Kidney (tissue), 14 donors: ENCODE measurements around the gene RFTN2. TPM values are rescaled to one million over a fixed set of nuclear protein-coding genes. Genes with fewer than 3 reads are reported as not detected.

Experiments
- DNase-seq, 5 donors: peaks; one replicate each; pipeline ENCODE4 v3.0.0-alpha.2; 2013 to 2020
- FAIRE-seq: peaks from 2 replicates; lab custom pipeline; 2012; peaks lifted over from hg19 to GRCh38; lab: Jason Lieb, UNC
- H3K27ac ChIP-seq, 2 donors: one replicate each; pipeline ENCODE4 v1.7.0; 2013; ENCODE audit warnings: low read depth in 2 of 2, low read length in 2 of 2, inconsistent platforms in 1 of 2
- H3K27me3 ChIP-seq: one replicate; pipeline ENCODE4 v1.7.1; 2013; ENCODE audit warnings: low read length, inconsistent platforms; ENCODE audit not compliant: control insufficient read depth, insufficient read depth
- H3K36me3 ChIP-seq, 3 donors: one replicate each; pipeline versions ENCODE4 v1.7.0 to v1.7.1; 2013; ENCODE audit warnings: low read length in 3 of 3, control low read depth in 1 of 3, inconsistent platforms in 1 of 3; ENCODE audit not compliant: insufficient read depth in 3 of 3, control insufficient read depth in 2 of 3
- H3K4me1 ChIP-seq, 3 donors: one replicate each; pipeline versions ENCODE4 v1.7.0 to v1.7.1; 2013; ENCODE audit warnings: low read length in 3 of 3, inconsistent platforms in 1 of 3, low read depth in 1 of 3; ENCODE audit not compliant: control insufficient read depth in 2 of 3, insufficient read depth in 2 of 3
- H3K4me3 ChIP-seq, 3 donors: one replicate each; pipeline versions ENCODE4 v1.7.0 to v1.8.1; 2013; ENCODE audit warnings: low read length in 3 of 3, control low read depth in 1 of 3, inconsistent platforms in 1 of 3
- H3K9ac ChIP-seq, 3 donors: one replicate each; pipeline versions ENCODE4 v1.7.0 to v1.7.1; 2013; ENCODE audit warnings: low read length in 3 of 3, control low read depth in 1 of 3, inconsistent platforms in 1 of 3
- H3K9me3 ChIP-seq, 3 donors: one replicate each; pipeline versions ENCODE4 v1.7.0 to v1.7.1; 2013; ENCODE audit warnings: low read length in 3 of 3, control low read depth in 1 of 3, inconsistent platforms in 1 of 3; ENCODE audit not compliant: control insufficient read depth in 2 of 3, insufficient read depth in 1 of 3
- CTCF ChIP-seq: IDR thresholded peaks from 3 replicates; pipeline ENCODE4 v1.5.1; 2012; ENCODE audit warnings: mild to moderate bottlenecking, moderate library complexity, borderline replicate concordance; ENCODE audit not compliant: insufficient read depth; ENCODE audit errors: extremely low read depth
- intact Hi-C: fragments of 100-400 bp; cut with DNase I; formaldehyde crosslinking; loops from one replicate; pipeline ENCODE4 v1.11.1; 2022
- polyA plus RNA-seq: library from polyadenylated mRNA; stranded (reverse); fragments of 350-450 nt; fragmentation: Illumina TruSeq; extraction: RNeasy Lipid Tissue Mini Kit (QIAGEN cat#74804); gene quantifications from one replicate; pipeline ENCODE4 v1.2.3, GENCODE V29; 2014; ENCODE audit warnings: low read depth, low replicate concordance; ENCODE audit not compliant: insufficient read depth
- total RNA-seq: library from RNA; stranded (reverse); fragmentation: NEBNext Ultra II Directional; extraction: Animal tissue kit (Norgen Biotek cat#: 25700); gene quantifications from one replicate; pipeline ENCODE4 v1.2.1, GENCODE V29; 2021
- donor health status: control.
- donor health status: control.
- donor health status: control.
- donor health status: control.
- donor health status: control.
- donor health status: DM: yes; HTN: yes; CAD: no.
- donor health status: Normal renal cell carcinoma (clear cell type).

Gene RFTN2
- total and polyA plus RNA-seq, 2 donors from 2014 or later = 1.4 to 4.0 TPM

GRCh38 chr2:197707316-197708213 is 32.2 kb upstream of the RFTN2 start:
- Histone ChIP-seq H3K9me3 (no peaks in the 10 kb centered on the region), H3K27me3 (no peaks in the 10 kb centered on the region), H3K27ac (no peak overlapping the region), H3K4me3 (peak overlapping the region in 2 of 3 donors; percentile 89 to 90), H3K4me1 (peaks cover 0 to 16% (median 7%) of the 10 kb centered on the region in 3 donors), H3K9ac (peak overlapping the region in 1 of 3 donors; percentile 7), H3K36me3 (peaks cover 0 to 2% (median 0%) of the 10 kb centered on the region in 3 donors)
- peak; percentile 33 for FAIRE-seq
- intact Hi-C loops = no loop called here
- peak; percentile 80 for TF ChIP-seq CTCF
- DNase-seq = peak in 2 of 5 donors; percentile 54 to 58

GRCh38 chr2:197706839-197707207 is 31.4 kb upstream of the RFTN2 start:
- Histone ChIP-seq H3K36me3 (peaks cover 0 to 2% (median 0%) of the 10 kb centered on the region in 3 donors), H3K4me1 (peaks cover 0 to 16% (median 7%) of the 10 kb centered on the region in 3 donors), H3K9me3 (no peaks in the 10 kb centered on the region), H3K27me3 (no peaks in the 10 kb centered on the region), H3K9ac (peak overlapping the region in 1 of 3 donors; percentile 74), H3K4me3 (peak overlapping the region in 2 of 3 donors; percentile 89 to 90), H3K27ac (no peak overlapping the region)
- TF ChIP-seq CTCF = no peak
- intact Hi-C loops = no loop called here
- FAIRE-seq (no peak), DNase-seq (no peak)

GRCh38 chr2:197705912-197706838 is 30.8 kb upstream of the RFTN2 start:
- no peak for FAIRE-seq
- intact Hi-C loops = no loop called here
- H3K9ac ChIP-seq = peak overlapping the region; percentile 61 to 86 (median 74)

More at GRCh38 chr2:197705912-197706838, 30.8 kb upstream of the RFTN2 start:
- Histone ChIP-seq H3K27me3 (no peaks in the 10 kb centered on the region), H3K9me3 (no peaks in the 10 kb centered on the region), H3K27ac (no peak overlapping the region), H3K36me3 (peaks cover 0 to 2% (median 0%) of the 10 kb centered on the region in 3 donors), H3K4me3 (peak overlapping the region; percentile 89 to 90 (median 89)), H3K4me1 (peaks cover 0 to 16% (median 7%) of the 10 kb centered on the region in 3 donors)
- DNase-seq = peak in 3 of 5 donors; percentile 4 to 78 (median 44)
- no peak for TF ChIP-seq CTCF
